Sigmoid colon (tissue), 4 donors: ENCODE measurements around the gene NCKAP5.

Experiments used
- EP300 ChIP-seq, 4 donors: sonication (generic); formaldehyde crosslinking; IDR thresholded peaks; one replicate each; pipeline ENCODE4 v1.6.1; 2017; ENCODE audit warnings: antibody characterized with exemption in 4 of 4
- POLR2A ChIP-seq, 2 donors: fragments of 450-650 bp; IDR thresholded peaks; one replicate each; pipeline ENCODE4 v1.6.1; 2016; ENCODE audit warnings: antibody characterized with exemption in 2 of 2, mild to moderate bottlenecking in 2 of 2, moderate library complexity in 2 of 2
- POLR2AphosphoS5 ChIP-seq, 4 donors: sonication (generic); formaldehyde crosslinking; IDR thresholded peaks; one replicate each; pipeline ENCODE4 v1.6.1; 2017; ENCODE audit warnings: antibody characterized with exemption in 4 of 4
- TF ChIP-seq, protein P1 (sequence below), 4 experiments: fragments of 450-650 bp in 3 of 4; fragments of 200-600 bp in 1 of 4; IDR thresholded peaks; one replicate each; pipeline ENCODE4 v1.5.1; 2016 to 2019; ENCODE audit warnings: antibody characterized with exemption in 4 of 4, mild to moderate bottlenecking in 3 of 4, moderate library complexity in 2 of 4

DNA sequence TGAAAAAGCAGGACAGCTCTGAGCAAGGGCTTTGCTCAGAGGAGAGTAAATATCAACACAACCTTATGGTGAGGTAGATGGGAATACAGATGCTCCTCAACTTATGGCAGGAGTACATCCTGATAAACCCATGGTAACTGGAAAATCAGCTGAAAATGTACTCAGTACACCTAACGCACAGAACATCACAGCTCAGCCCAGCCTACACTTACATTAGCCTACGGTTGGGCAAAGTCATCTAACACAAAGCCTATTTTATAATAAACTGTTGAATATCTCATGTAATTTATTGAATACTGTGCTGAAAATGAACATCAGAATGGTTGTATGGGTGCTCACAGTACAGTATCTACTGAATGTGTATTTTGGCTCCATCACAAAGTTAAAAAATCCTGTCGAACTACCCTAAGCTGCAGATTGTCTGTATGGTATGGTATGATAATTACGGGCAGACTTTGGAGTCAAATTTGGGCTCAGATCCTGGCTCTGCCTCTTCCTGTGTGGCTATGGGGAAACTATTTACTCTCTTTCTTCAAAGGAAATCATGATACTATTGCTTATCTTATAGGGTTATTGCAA is 778.0 kb downstream of the NCKAP5 start:
- TF ChIP-seq, protein P1, sequence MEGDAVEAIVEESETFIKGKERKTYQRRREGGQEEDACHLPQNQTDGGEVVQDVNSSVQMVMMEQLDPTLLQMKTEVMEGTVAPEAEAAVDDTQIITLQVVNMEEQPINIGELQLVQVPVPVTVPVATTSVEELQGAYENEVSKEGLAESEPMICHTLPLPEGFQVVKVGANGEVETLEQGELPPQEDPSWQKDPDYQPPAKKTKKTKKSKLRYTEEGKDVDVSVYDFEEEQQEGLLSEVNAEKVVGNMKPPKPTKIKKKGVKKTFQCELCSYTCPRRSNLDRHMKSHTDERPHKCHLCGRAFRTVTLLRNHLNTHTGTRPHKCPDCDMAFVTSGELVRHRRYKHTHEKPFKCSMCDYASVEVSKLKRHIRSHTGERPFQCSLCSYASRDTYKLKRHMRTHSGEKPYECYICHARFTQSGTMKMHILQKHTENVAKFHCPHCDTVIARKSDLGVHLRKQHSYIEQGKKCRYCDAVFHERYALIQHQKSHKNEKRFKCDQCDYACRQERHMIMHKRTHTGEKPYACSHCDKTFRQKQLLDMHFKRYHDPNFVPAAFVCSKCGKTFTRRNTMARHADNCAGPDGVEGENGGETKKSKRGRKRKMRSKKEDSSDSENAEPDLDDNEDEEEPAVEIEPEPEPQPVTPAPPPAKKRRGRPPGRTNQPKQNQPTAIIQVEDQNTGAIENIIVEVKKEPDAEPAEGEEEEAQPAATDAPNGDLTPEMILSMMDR (IDR thresholded peaks at IDR 0.05), result no peak
- TF ChIP-seq POLR2A (IDR thresholded peaks at IDR 0.05) (no peak), EP300 (IDR thresholded peaks at IDR 0.05) (no peak), POLR2AphosphoS5 (IDR thresholded peaks at IDR 0.05) (no peak)
